WTC11 (cell line): ENCODE results near the gene BAIAP3. TPM values are rescaled to one million over a fixed set of nuclear protein-coding genes. Genes with fewer than 3 reads are reported as not detected.

Experiments used
- ATAC-seq: fragments of 200-7000 bp; cut with Tn5 transposase; 2 replicates; pipeline ENCODE4 v1.10.0; 2021; ENCODE audit warnings: mild to moderate bottlenecking, moderate library complexity
- CTCF ChIA-PET: fragments of 300-600 bp; sonication (Branson Sonifier 250); formaldehyde crosslinking; loops from one replicate; lab custom pipeline; 2021; ENCODE audit warnings: antibody characterized with exemption; lab: Charles Lee
- POLR2A ChIA-PET: fragments of 350-600 bp; sonication (Branson Sonifier 250); formaldehyde crosslinking; loops from one replicate; lab custom pipeline; 2021; ENCODE audit warnings: antibody characterized with exemption; lab: Charles Lee
- DNase-seq: peaks from one replicate; pipeline ENCODE4 v3.0.0; 2021; ENCODE audit warnings: low spot score
- H3K27ac Mint-ChIP-seq: 2 replicates; pipeline ENCODE4 v1.8.0; 2021; ENCODE audit warnings: mixed read lengths
- H3K27me3 Mint-ChIP-seq: 2 replicates; pipeline ENCODE4 v1.8.0; 2021; ENCODE audit warnings: low read depth, mild to moderate bottlenecking, moderate library complexity, mixed read lengths
- H3K36me3 Mint-ChIP-seq: 2 replicates; pipeline ENCODE4 v1.8.0; 2021; ENCODE audit warnings: mixed read lengths
- H3K4me1 Mint-ChIP-seq: 2 replicates; pipeline ENCODE4 v1.8.0; 2022; ENCODE audit warnings: mixed read lengths
- H3K4me3 Mint-ChIP-seq: 2 replicates; pipeline ENCODE4 v1.8.0; 2021; ENCODE audit warnings: mild to moderate bottlenecking, moderate library complexity, mixed read lengths
- H3K9me3 Mint-ChIP-seq: 2 replicates; pipeline ENCODE4 v1.8.0; 2021; ENCODE audit warnings: mixed read lengths
- ARID4B ChIP-seq: sonication (generic); formaldehyde crosslinking; IDR thresholded peaks from 2 replicates; pipeline ENCODE4 v1.8.0; 2023; ENCODE audit warnings: missing genetic modification reagents, mild to moderate bottlenecking, borderline replicate concordance
- ATF6 ChIP-seq: sonication (generic); formaldehyde crosslinking; IDR thresholded peaks from 2 replicates; pipeline ENCODE4 v1.8.1; 2023; ENCODE audit warnings: mild to moderate bottlenecking, missing genetic modification reagents
- CDX4 ChIP-seq: fragments of 250-450 bp; sonication (Bioruptor Pico); IDR thresholded peaks from 2 replicates; pipeline ENCODE4 v1.9.0; 2021; ENCODE audit warnings: moderate library complexity, mild to moderate bottlenecking, inconsistent platforms, borderline replicate concordance
- CTCF ChIP-seq: fragments of 200-600 bp; IDR thresholded peaks from 2 replicates; pipeline ENCODE4 v1.8.0; 2022; ENCODE audit warnings: antibody characterized with exemption
- HMGXB4 ChIP-seq: sonication (generic); formaldehyde crosslinking; IDR thresholded peaks from 2 replicates; pipeline ENCODE4 v1.8.1; 2023; ENCODE audit warnings: mild to moderate bottlenecking, moderate library complexity, missing genetic modification reagents
- MXD4 ChIP-seq: fragments of 250-450 bp; sonication (Bioruptor Pico); IDR thresholded peaks from 2 replicates; pipeline ENCODE4 v1.8.0; 2021; ENCODE audit warnings: mild to moderate bottlenecking, moderate library complexity, borderline replicate concordance
- NR1H2 ChIP-seq: sonication (generic); formaldehyde crosslinking; IDR thresholded peaks from 2 replicates; pipeline ENCODE4 v1.9.0; 2021; ENCODE audit warnings: mild to moderate bottlenecking, moderate library complexity, missing genetic modification reagents
- SMAD4 ChIP-seq: sonication (generic); formaldehyde crosslinking; IDR thresholded peaks from 2 replicates; pipeline ENCODE4 v1.8.0; 2022; ENCODE audit warnings: mild to moderate bottlenecking, missing genetic modification reagents
- STAT6 ChIP-seq: sonication (generic); formaldehyde crosslinking; conservative IDR thresholded peaks from 2 replicates; pipeline ENCODE4 v1.8.1; 2023; ENCODE audit warnings: mild to moderate bottlenecking, low read depth, missing genetic modification reagents, moderate library complexity
- USF2 ChIP-seq: sonication (generic); formaldehyde crosslinking; IDR thresholded peaks from 2 replicates; pipeline ENCODE4 v1.8.1; 2023; ENCODE audit warnings: mild to moderate bottlenecking, missing genetic modification reagents, moderate library complexity
- ZMAT4 ChIP-seq: fragments of 250-450 bp; sonication (Bioruptor Pico); IDR thresholded peaks from 2 replicates; pipeline ENCODE4 v1.9.0; 2021; ENCODE audit warnings: mild to moderate bottlenecking
- ZNF219 ChIP-seq: sonication (generic); formaldehyde crosslinking; IDR thresholded peaks from 2 replicates; pipeline ENCODE4 v1.8.0; 2023; ENCODE audit warnings: missing genetic modification reagents, mild to moderate bottlenecking, borderline replicate concordance
- ZNF396 ChIP-seq: fragments of 250-450 bp; sonication (Bioruptor Pico); IDR thresholded peaks from 2 replicates; pipeline ENCODE4 v1.8.0; 2021; ENCODE audit warnings: mild to moderate bottlenecking, moderate library complexity, borderline replicate concordance
- ZNF671 ChIP-seq: fragments of 250-450 bp; sonication (Bioruptor Pico); IDR thresholded peaks from 2 replicates; pipeline ENCODE4 v1.8.0; 2021; ENCODE audit warnings: mild to moderate bottlenecking
- total RNA-seq: library from RNA; stranded (reverse); gene quantifications from 3 replicates; pipeline ENCODE4 v1.2.3, GENCODE V29; 2021

The BAIAP3 gene
- total RNA-seq, 1 experiment from 2014 or later: 18.8 TPM

- Mint-ChIP-seq H3K27me3 (no peaks in the 10 kb centered on the region; the same call in 1 of the 2 replicates), H3K4me3 (no peak overlapping the region), H3K4me1 (peaks cover 8% of the 10 kb centered on the region), H3K9me3 (no peaks in the 10 kb centered on the region), H3K27ac (no peak overlapping the region), H3K36me3 (no peaks in the 10 kb centered on the region; the same call in 1 of the 2 replicates)
- ATAC-seq (no peak), DNase-seq (no peak)
- TF ChIP-seq HMGXB4 (CRISPR knock-in tag) (no peak), NR1H2 (CRISPR knock-in tag) (no peak), ATF6 (CRISPR knock-in tag) (no peak), ZNF671 (CRISPR knock-in tag) (no peak), ZNF219 (CRISPR knock-in tag) (no peak), CTCF (no peak), USF2 (CRISPR knock-in tag) (no peak), ARID4B (no peak), SMAD4 (CRISPR knock-in tag) (no peak), STAT6 (CRISPR knock-in tag) (no peak), ZNF396 (CRISPR knock-in tag) (no peak), ZMAT4 (CRISPR knock-in tag) (no peak), CDX4 (CRISPR knock-in tag) (no peak), MXD4 (CRISPR knock-in tag) (no peak)
- ChIA-PET POLR2A (no interaction called here), CTCF (interaction anchor here (1.8 to 2.8 kb wide), 2 partner anchors 16 to 18 kb away, joined by 8 to 13 read pairs; no protein-coding TSS in a partner anchor)
These were observed 14.5 kb downstream of the BAIAP3 start for GRCh38 chr16:1347962-1348361.
